NCI-H1092 (cell line): ENCODE results near the gene RERGL.
"Not testable (repeated sequence)": the region's sequence is repeated elsewhere in the genome, so short reads cannot be mapped to it uniquely, and the experiment has no call there.

ENCODE experiments used
- DNase-seq: peaks from one replicate; lab custom pipeline; 2025; lab: John Stamatoyannopoulos, UW

The RERGL gene, protein sequence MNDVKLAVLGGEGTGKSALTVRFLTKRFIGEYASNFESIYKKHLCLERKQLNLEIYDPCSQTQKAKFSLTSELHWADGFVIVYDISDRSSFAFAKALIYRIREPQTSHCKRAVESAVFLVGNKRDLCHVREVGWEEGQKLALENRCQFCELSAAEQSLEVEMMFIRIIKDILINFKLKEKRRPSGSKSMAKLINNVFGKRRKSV

GRCh38 chr12:18090093-18090492, at the start of gene RERGL:
TSS of gene RERGL (minus strand) at chr12:18090193. CDS start at chr12:18090140, 53 bp downstream.
- DNase-seq = no peak

GRCh38 chr12:18139254-18139653, 49.3 kb upstream of the RERGL start:
- DNase-seq = no peak

DNA sequence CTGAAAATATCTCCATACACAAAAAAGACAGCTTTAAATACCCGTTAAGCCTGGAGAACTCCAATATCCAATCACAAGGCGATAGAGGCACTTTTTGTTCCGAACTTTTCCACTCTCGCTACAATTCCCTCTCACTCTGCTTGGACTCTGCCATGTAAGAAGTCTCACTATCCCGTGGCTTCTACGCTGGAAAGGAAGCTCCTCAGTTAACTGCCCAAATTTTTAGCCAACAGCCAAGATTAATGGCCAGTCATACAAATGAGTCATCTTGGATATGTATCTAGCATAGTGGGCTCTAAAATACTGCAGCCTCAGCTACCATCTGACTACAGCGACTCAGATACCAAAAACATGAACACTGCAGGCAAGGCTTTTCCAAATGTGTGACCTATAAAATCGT, 45.5 kb upstream of the RERGL start:
- no peak for DNase-seq

DNA sequence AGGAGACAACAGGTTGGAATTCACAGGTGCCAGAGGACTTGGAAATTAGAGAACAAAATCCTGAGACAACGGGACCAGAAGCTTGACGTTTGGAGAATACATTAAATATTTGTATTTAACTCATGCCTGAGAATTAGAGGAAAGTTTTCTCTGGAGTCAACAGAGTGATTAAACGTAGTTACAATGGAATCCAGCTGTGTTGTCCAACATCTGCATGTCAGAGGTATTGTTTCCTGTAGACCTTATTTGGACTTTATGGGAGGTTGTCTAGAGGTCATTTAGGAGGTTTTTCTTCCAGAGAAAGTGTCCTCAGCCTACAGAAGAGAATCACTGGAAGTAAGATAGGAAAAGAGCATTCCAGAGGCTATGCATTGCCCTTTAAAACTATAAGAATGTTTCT, 45.1 kb upstream of the RERGL start:
- no peak for DNase-seq

GRCh38 chr12:18130851-18131250, 40.9 kb upstream of the RERGL start:
- DNase-seq = no peak

DNA sequence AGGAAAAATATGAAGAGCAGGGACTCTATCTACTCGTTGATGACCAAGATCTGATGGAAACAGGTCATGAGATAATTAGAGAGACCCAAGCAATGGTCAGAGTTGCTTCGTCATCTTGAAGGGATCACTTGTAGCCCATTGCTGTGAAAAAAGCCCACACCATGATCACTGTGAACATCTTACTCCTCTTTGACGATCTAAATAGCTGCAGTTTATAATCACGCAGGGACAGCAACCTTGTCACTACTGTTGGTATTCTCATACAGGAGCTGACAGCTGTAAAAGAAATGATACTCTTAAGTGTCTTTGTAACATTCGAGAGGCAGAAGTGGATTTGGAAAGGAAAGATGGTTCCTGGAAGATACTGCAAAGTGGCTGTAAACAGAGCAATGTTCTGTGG, 33.7 kb upstream of the RERGL start:
- no peak for DNase-seq

DNA sequence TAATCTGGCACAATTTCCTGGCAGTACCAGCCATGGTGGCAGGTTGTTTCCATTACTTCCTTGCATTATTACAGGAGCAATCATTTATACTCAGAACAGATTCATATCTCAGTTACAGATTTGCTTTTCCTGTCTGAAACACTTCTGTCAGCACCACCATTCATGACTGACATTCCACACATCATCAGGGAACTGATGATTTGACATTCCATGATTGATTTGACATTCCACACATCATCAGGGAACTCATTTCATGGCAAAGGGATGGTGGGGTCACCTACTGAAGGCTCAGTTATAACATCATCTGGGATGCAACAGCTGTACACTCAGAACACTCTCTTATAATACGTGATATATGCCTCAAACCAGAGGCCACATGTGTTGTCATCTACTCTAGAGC, 30.9 kb upstream of the RERGL start:
- no peak for DNase-seq

DNA sequence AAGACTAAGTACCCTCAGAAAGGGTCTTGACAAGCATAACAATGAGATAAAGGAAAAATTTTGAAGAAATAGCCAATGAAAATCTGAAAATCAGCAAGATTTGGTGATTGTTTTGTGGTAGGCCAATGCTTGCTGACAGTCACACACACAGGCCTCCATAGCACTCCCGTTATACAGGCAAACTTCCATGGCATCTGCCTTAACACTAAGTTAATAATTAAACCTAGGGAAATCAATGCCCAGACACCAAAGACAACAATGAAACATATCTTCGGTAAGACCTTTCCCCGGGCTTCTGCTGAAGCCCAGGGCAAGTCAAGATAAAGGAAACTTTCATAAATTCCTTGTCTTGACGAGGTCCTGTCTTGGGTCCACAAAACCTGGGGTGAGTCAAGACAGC, 18.6 kb upstream of the RERGL start:
- DNase-seq = no peak

DNA sequence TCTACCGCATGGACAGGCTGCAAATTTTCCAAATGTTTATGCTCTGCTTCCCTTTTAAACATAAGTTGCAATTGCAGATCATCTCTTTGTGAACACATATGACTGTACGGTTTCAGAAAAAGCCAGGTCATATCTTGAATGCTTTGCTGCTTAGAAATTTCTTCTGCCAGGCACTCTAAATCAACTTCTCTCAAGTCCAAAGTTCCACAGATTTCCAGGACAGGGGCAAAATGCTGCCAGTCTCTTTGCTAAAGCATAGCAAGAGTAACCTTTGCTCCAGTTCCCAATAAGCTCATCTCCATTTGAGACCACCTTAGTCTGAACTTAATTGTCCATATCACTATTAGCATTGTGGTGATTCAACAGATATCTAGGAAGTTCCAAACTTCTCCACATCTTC, 13.6 kb upstream of the RERGL start:
- no peak for DNase-seq

GRCh38 chr12:18101043-18101442, 11.1 kb upstream of the RERGL start:
- no peak for DNase-seq

DNA sequence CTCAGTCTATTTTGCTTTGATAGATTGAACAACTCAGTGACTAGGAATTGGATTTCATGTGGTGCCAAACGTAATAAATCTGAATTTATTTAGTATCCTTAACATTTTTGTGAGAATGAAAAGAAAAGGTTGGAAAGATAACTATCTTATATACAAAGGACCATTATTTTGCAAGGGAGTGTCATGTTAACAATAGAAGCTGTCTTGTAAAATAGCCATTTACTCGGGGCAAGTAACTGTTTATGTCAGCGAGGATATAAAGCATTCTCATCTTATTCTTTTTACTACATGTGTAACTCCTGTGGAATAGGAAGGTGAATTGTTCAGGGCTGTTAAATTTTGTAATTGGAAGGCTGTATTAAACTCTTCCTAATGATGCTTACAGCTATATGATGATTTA, 5.9 kb downstream of the RERGL start:
- DNase-seq = no peak

GRCh38 chr12:18079541-18080246, 10.3 kb downstream of the RERGL start:
- DNase-seq = no peak

DNA sequence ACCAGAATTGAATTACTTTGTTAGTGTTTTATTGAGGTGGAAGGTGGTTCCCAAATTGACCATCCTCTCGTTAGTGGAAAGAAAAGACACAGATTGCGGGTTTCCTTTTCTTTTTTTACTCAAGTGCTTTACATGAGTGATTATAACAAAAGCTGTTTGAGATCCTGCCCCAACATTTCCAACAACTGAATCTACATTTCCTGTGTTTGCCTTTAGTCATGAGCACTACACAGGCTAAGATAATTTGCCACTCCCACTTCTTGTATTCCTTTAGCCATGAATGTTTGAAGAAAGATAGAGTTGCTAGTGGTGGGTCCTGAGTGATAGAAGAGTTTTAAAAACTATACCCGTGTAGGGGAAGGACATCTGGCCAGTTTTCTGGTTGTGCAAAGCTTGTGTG, 16.0 kb downstream of the RERGL start:
- DNase-seq = no peak

- DNase-seq = no peak
These were observed 17.3 kb downstream of the RERGL start for GRCh38 chr12:18072723-18073122.

GRCh38 chr12:18071336-18071735, 18.7 kb downstream of the RERGL start:
- no peak for DNase-seq

GRCh38 chr12:18068355-18068754, 21.6 kb downstream of the RERGL start:
- no peak for DNase-seq

GRCh38 chr12:18066666-18067065, 23.3 kb downstream of the RERGL start:
- no peak for DNase-seq

DNA sequence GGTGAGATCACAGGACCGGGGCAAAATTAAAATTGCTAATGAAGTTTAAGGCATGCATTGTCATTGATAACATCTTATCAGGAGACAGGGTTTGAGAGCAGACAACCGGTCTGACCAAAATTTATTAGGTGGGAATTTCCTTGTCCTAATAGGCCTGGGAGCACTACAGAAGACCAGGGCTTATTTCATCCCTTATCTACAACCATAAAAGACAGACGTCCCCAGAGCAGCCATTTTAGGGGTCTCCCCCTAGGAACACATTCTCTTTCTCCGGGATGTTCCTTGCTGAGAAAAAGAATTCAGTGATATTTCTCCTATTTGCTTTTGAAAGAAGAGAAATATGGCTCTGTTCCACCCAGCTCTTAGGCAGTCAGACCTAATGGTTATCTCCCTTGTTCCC, 27.1 kb downstream of the RERGL start:
- DNase-seq = not testable (repeated sequence)

DNA sequence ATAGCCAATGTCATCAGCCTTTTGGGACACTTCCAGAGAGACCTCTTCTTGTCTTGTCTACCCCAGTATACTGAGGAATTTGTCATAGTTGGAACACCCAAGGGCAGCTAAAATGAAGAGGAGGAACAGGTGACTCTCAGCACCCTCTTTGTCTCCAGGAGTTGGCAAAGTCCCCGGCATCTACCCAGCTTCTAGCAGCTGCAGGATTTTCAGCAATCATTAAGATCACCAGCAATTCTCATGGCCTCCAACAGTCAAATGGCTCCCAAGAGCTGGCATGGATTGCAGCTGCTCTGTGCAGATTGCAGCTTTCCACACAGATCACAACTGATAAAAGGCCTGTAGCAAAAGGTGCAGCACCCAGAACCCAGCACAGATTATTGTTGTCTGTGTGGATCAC, 32.9 kb downstream of the RERGL start:
- no peak for DNase-seq

GRCh38 chr12:18054925-18055619, 34.9 kb downstream of the RERGL start:
- no peak for DNase-seq

DNA sequence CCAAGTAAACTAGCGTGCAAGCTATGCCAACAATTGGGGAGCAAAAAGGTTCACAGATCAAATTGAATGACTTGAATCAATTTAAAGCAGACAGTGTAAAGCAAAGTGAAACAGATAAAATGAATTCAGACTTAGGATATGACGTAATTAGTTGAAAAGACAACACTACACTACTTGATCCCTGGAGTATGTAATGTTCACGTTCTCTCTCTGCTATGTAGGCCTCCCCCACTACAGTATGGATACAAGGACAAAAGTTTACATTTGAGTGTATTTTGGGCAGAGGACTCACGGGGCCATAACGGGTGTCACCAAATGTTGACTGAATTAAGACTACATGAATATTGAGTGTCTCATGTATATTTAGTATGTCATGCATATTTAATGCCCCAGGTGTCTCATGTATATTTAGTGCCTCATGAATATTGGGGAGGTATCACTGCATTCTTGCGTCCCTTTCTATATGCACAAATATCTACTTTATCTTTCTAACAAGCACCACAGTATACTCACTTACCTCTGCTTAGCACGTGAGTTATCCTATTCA, 44.5 kb downstream of the RERGL start:
- DNase-seq = no peak

GRCh38 chr12:18040060-18040742, 49.8 kb downstream of the RERGL start:
- DNase-seq = not testable (repeated sequence)
